Prostate gland (tissue), 2 donors: ENCODE data around the gene IKZF2. TPM values are rescaled to one million over a fixed set of nuclear protein-coding genes. Genes with fewer than 3 reads are reported as not detected.

Source experiments
- DNase-seq: peaks from one replicate; pipeline ENCODE4 v3.0.0-alpha.2; 2019; ENCODE audit warnings: low spot score
- H3K27ac ChIP-seq, 2 donors: fragments of 200-600 bp; sonication (generic); 2 replicates each; pipeline ENCODE4 v1.5.1; 2017 to 2019
- H3K27me3 ChIP-seq: fragments of 200-600 bp; sonication (generic); replicated peaks from 2 replicates; pipeline ENCODE4 v1.5.1; 2019; ENCODE audit not compliant: insufficient read depth
- H3K36me3 ChIP-seq, 2 donors: fragments of 200-600 bp; sonication (generic); 1 replicate in 1 of 2; 2 replicates in 1 of 2; pipeline versions ENCODE4 v1.5.1 to v1.8.1; 2017 to 2019
- H3K4me1 ChIP-seq: fragments of 200-600 bp; sonication (generic); replicated peaks from 2 replicates; pipeline ENCODE4 v1.5.1; 2019
- H3K4me3 ChIP-seq, 2 donors: fragments of 200-600 bp; sonication (generic); 2 replicates each; pipeline ENCODE4 v1.5.1; 2017 to 2019
- H3K9me3 ChIP-seq: fragments of 200-600 bp; sonication (generic); 2 replicates; pipeline ENCODE4 v1.5.1; 2017
- CTCF ChIP-seq, 4 experiments: fragments of 200-600 bp in 2 of 4; fragments of 450-650 bp in 2 of 4; sonication (generic) in 2 of 4; IDR thresholded peaks; 1 replicate in 3 of 4; 2 replicates in 1 of 4; pipeline ENCODE4 v1.5.1; 2016 to 2019; ENCODE audit warnings: antibody characterized with exemption in 4 of 4, mild to moderate bottlenecking in 2 of 4, moderate library complexity in 2 of 4
- POLR2A ChIP-seq: fragments of 450-650 bp; IDR thresholded peaks from one replicate; pipeline ENCODE4 v1.6.1; 2016; ENCODE audit warnings: antibody characterized with exemption, mild to moderate bottlenecking
- POLR2AphosphoS5 ChIP-seq: sonication (generic); formaldehyde crosslinking; IDR thresholded peaks from one replicate; pipeline ENCODE4 v1.6.1; 2017; ENCODE audit warnings: antibody characterized with exemption
- WGBS: methylation state at CpG from one replicate; pipeline ENCODE4 v1.1.5; 2018; 5-methylcytosine and 5-hydroxymethylcytosine counted together
- intact Hi-C: fragments of 100-400 bp; cut with DNase I; formaldehyde crosslinking; loops from one replicate; pipeline ENCODE4 v1.14.2; 2022
- total RNA-seq, 2 donors: library from RNA; depleted of rRNA; stranded (reverse); fragments of >200 nt; gene quantifications; one replicate each; pipeline ENCODE4 v1.1.0, GENCODE V29; 2016

IKZF2 gene
- total RNA-seq, 2 donors from 2014 or later: 24.4 to 27.8 TPM

GRCh38 chr2:213164263-213164662 is 12.9 kb upstream of the IKZF2 start:
- no peaks in the 10 kb centered on the region for H3K27me3 ChIP-seq
- H3K36me3 ChIP-seq: no peaks in the 10 kb centered on the region
- no peaks in the 10 kb centered on the region for H3K9me3 ChIP-seq
- no peak for DNase-seq
- H3K4me3 ChIP-seq: no peak overlapping the region
- no peak overlapping the region for H3K27ac ChIP-seq
- H3K4me1 ChIP-seq: no peaks in the 10 kb centered on the region
- intact Hi-C loops: no loop called here
- TF ChIP-seq CTCF (IDR thresholded peaks at IDR 0.05) (no peak), POLR2A (no peak), POLR2AphosphoS5 (no peak)

GRCh38 chr2:213162516-213163118 is 11.2 kb upstream of the IKZF2 start:
- H3K27me3 ChIP-seq: no peaks in the 10 kb centered on the region

GRCh38 chr2:213161759-213162515 is 10.5 kb upstream of the IKZF2 start:
- no peak overlapping the region for H3K27ac ChIP-seq
- 36% methylated on average over 5 of the region's 5 CpGs for WGBS
- no peaks in the 10 kb centered on the region for H3K36me3 ChIP-seq
- no peak overlapping the region for H3K4me3 ChIP-seq
- DNase-seq: no peak
- H3K27me3 ChIP-seq: no peaks in the 10 kb centered on the region
- TF ChIP-seq POLR2AphosphoS5: no peak
- TF ChIP-seq POLR2A: no peak
- no peak for TF ChIP-seq CTCF (IDR thresholded peaks at IDR 0.05)
- intact Hi-C loops: no loop called here
- no peaks in the 10 kb centered on the region for H3K9me3 ChIP-seq
- H3K4me1 ChIP-seq: no peaks in the 10 kb centered on the region

More at GRCh38 chr2:213162516-213163118, 11.2 kb upstream of the IKZF2 start:
- no peaks in the 10 kb centered on the region for H3K36me3 ChIP-seq
- no peak for DNase-seq
- no peak for TF ChIP-seq POLR2AphosphoS5
- H3K4me3 ChIP-seq: no peak overlapping the region
- H3K9me3 ChIP-seq: no peaks in the 10 kb centered on the region
- WGBS: 74% methylated on average over 3 of the region's 3 CpGs
- no peaks in the 10 kb centered on the region for H3K4me1 ChIP-seq
- no peak overlapping the region for H3K27ac ChIP-seq
- intact Hi-C loops: no loop called here

GRCh38 chr2:213159768-213160167 is 8.4 kb upstream of the IKZF2 start:
- Histone ChIP-seq H3K27me3 (no peaks in the 10 kb centered on the region), H3K27ac (no peak overlapping the region), H3K9me3 (no peaks in the 10 kb centered on the region), H3K4me1 (no peaks in the 10 kb centered on the region), H3K4me3 (no peak overlapping the region), H3K36me3 (no peaks in the 10 kb centered on the region)
- intact Hi-C loops: no loop called here
- 96% methylated on average over 2 of the region's 2 CpGs for WGBS
- TF ChIP-seq CTCF (IDR thresholded peaks at IDR 0.05) (no peak), POLR2AphosphoS5 (no peak), POLR2A (no peak)
- no peak for DNase-seq

GRCh38 chr2:213157242-213157641 is 5.8 kb upstream of the IKZF2 start:
- 76% methylated on average over 3 of the region's 3 CpGs for WGBS
- H3K9me3 ChIP-seq: no peaks in the 10 kb centered on the region
- H3K27me3 ChIP-seq: no peaks in the 10 kb centered on the region
- no peak overlapping the region for H3K4me3 ChIP-seq
- H3K27ac ChIP-seq: no peak overlapping the region
- TF ChIP-seq CTCF (IDR thresholded peaks at IDR 0.05) (no peak), POLR2AphosphoS5 (no peak)
- no peaks in the 10 kb centered on the region for H3K36me3 ChIP-seq
- H3K4me1 ChIP-seq: no peaks in the 10 kb centered on the region
- intact Hi-C loops: no loop called here
- no peak for DNase-seq
